ENCODE measurements around the gene SFXN5. TPM values are rescaled to one million over a fixed set of nuclear protein-coding genes. Genes with fewer than 3 reads are reported as not detected.

SFXN5 gene
- total and polyA plus RNA-seq, 11 donors = 6.0 to 12.5 (median 8.7) TPM

DNA sequence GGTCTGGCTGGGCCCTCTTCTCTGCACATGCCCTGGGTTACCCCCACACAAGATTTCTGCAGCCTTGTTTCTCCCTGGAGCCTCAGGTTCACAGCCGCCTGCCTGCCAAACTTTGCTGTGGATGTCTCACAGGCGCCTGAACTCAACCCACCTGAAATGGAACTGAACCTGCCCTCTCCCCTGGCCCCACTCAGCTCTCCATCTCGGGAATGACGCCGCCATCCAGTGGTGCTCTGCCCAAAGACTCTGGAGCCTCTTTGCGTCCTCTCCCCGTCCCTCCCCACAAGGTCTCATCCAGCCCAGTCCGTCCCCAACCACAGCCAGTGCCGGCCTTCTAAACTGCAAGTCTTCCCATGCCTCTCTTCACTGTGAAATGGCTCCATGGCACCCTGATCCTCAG lies 125.0 kb downstream of the SFXN5 start:
- peaks cover 0 to 12% (median 0%) of the 10 kb centered on the region in 9 donors for H3K36me3 ChIP-seq
- H3K27ac ChIP-seq = no peak overlapping the region
- WGBS, 4 donors = 90 to 95% (median 94%) methylated on average over 9 of the region's 9 CpGs
- H3K4me3 ChIP-seq = no peak overlapping the region
- DNase-seq = peak in 1 of 5 donors; percentile 21
- no peak for TF ChIP-seq POLR2A (IDR thresholded peaks at IDR 0.05)
- intact Hi-C loops (cut with DNase I) = no loop called here
- no peaks in the 10 kb centered on the region for H3K4me1 ChIP-seq
- ATAC-seq = no peak
- H3K9me3 ChIP-seq = no peaks in the 10 kb centered on the region
- no peaks in the 10 kb centered on the region for H3K27me3 ChIP-seq

- Histone ChIP-seq H3K4me3 (no peak overlapping the region), H3K9me3 (no peaks in the 10 kb centered on the region), H3K27ac (no peak overlapping the region), H3K36me3 (peaks cover 0 to 12% (median 0%) of the 10 kb centered on the region in 9 donors), H3K4me1 (no peaks in the 10 kb centered on the region), H3K27me3 (no peaks in the 10 kb centered on the region)
- 95 to 98% (median 96%) methylated on average over 9 of the region's 9 CpGs for WGBS, 4 donors
- TF ChIP-seq, protein P1, sequence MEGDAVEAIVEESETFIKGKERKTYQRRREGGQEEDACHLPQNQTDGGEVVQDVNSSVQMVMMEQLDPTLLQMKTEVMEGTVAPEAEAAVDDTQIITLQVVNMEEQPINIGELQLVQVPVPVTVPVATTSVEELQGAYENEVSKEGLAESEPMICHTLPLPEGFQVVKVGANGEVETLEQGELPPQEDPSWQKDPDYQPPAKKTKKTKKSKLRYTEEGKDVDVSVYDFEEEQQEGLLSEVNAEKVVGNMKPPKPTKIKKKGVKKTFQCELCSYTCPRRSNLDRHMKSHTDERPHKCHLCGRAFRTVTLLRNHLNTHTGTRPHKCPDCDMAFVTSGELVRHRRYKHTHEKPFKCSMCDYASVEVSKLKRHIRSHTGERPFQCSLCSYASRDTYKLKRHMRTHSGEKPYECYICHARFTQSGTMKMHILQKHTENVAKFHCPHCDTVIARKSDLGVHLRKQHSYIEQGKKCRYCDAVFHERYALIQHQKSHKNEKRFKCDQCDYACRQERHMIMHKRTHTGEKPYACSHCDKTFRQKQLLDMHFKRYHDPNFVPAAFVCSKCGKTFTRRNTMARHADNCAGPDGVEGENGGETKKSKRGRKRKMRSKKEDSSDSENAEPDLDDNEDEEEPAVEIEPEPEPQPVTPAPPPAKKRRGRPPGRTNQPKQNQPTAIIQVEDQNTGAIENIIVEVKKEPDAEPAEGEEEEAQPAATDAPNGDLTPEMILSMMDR (IDR thresholded peaks at IDR 0.05) = no peak
- no peak for TF ChIP-seq POLR2A (IDR thresholded peaks at IDR 0.05)
- DNase-seq = no peak
- no peak for ATAC-seq
- intact Hi-C loops (cut with DNase I) = no loop called here
These were observed 126.0 kb downstream of the SFXN5 start for GRCh38 chr2:72945450-72946019.

DNA sequence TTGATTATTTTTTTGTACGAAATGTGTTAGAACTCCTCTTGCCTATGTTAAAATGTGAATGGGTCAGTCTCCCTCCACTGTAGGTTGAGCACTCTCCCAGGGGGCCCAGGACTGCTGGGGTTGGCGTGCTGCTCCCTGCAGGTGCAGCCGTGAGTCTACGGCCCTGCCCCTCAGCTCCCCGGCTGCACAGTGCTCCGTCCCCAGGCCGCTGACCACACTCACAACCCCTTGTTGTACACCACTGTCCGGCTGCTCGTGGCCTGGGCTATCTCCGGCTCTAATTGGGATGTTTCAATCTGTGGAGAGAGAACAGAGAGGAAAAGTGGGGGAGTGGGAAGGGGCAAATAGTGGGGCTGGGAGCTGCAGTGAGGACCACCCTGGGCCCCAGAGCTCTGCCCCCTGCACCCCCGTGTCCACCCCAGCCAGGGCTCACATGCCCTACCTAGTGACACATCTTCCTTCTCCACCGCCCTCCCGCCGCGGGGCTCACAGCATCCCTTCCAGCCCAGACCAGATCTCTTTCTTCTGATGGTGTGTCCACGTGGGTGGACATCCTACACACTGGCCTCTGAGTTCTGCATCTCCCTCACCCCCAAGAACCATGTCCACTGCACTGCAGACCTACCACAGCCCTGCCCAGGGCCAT lies 126.6 kb downstream of the SFXN5 start:
- DNase-seq = peak in 1 of 5 donors; percentile 26
- 94 to 96% (median 94%) methylated on average over 16 of the region's 16 CpGs for WGBS, 4 donors
- Histone ChIP-seq H3K9me3 (no peaks in the 10 kb centered on the region), H3K4me3 (no peak overlapping the region), H3K27ac (no peak overlapping the region), H3K36me3 (peaks cover 0 to 12% (median 0%) of the 10 kb centered on the region in 9 donors), H3K27me3 (no peaks in the 10 kb centered on the region), H3K4me1 (no peaks in the 10 kb centered on the region)
- intact Hi-C loops (cut with DNase I) = no loop called here
- no peak for TF ChIP-seq POLR2A (IDR thresholded peaks at IDR 0.05)
- TF ChIP-seq, protein P1 (IDR thresholded peaks at IDR 0.05) = no peak
- no peak for ATAC-seq

- H3K4me1 ChIP-seq = no peaks in the 10 kb centered on the region
- ATAC-seq (no peak), DNase-seq (no peak)
- no peak overlapping the region for H3K4me3 ChIP-seq
- peaks cover 0 to 12% (median 0%) of the 10 kb centered on the region in 9 donors for H3K36me3 ChIP-seq
- no peaks in the 10 kb centered on the region for H3K27me3 ChIP-seq
- no peaks in the 10 kb centered on the region for H3K9me3 ChIP-seq
- intact Hi-C loops (cut with DNase I) = no loop called here
- WGBS, 4 donors = 82 to 100% (median 94%) methylated on average over 3 to 7 of the region's 7 CpGs
- TF ChIP-seq, protein P1 (IDR thresholded peaks at IDR 0.05) = no peak
- TF ChIP-seq POLR2A (IDR thresholded peaks at IDR 0.05) = no peak
- no peak overlapping the region for H3K27ac ChIP-seq
These were observed 127.7 kb downstream of the SFXN5 start for GRCh38 chr2:72943540-72944395.

Data from heart left ventricle (tissue), 16 donors.